HCT116 (cell line): ENCODE data around the gene C11orf68.

Experiments used
- CEBPB ChIP-seq: IDR thresholded peaks from 2 replicates; pipeline ENCODE4 v1.6.1; 2012; ENCODE audit warnings: low read depth
- CTCF ChIP-seq, 3 experiments: fragments of 200-600 bp in 1 of 3; sonication (generic) in 1 of 3; IDR thresholded peaks in 2 of 3; conservative IDR thresholded peaks in 1 of 3; 2 replicates each; pipeline ENCODE4 v1.5.1; 2012 to 2017; ENCODE audit warnings: low read depth in 2 of 3, low read length in 2 of 3, antibody characterized with exemption in 1 of 3, borderline replicate concordance in 1 of 3, control low read depth in 1 of 3, mild to moderate bottlenecking in 1 of 3, mixed read lengths in 1 of 3, mixed run types in 1 of 3, moderate library complexity in 1 of 3; ENCODE audit not compliant: insufficient read depth in 1 of 3

GRCh38 chr11:65947603-65948125 lies 28.8 kb upstream of the C11orf68 start:
- TF ChIP-seq CEBPB = no peak
- no peak for TF ChIP-seq CTCF (IDR thresholded peaks at IDR 0.05 in 2 of 3, conservative IDR thresholded peaks at IDR 0.05 in 1 of 3; ENCODE audit: borderline replicate concordance in 1 of 3, insufficient read depth in 1 of 3, low read depth in 2 of 3, low read length in 2 of 3)
